Hindlimb muscle (tissue), 1 donor: ENCODE data around the gene B4GALT3. TPM values are rescaled to one million over a fixed set of nuclear protein-coding genes. Genes with fewer than 3 reads are reported as not detected.

Experiments
- DNase-seq: peaks from one replicate; pipeline ENCODE4 v3.0.0-alpha.2; 2013
- polyA plus RNA-seq: library from polyadenylated mRNA; unstranded; fragments of 120-200 nt; gene quantifications from one replicate; pipeline ENCODE4 v1.2.1, GENCODE V29; 2013; ENCODE audit not compliant: insufficient read length

Gene B4GALT3
- polyA plus RNA-seq, 1 donor: 26.6 TPM

DNA sequence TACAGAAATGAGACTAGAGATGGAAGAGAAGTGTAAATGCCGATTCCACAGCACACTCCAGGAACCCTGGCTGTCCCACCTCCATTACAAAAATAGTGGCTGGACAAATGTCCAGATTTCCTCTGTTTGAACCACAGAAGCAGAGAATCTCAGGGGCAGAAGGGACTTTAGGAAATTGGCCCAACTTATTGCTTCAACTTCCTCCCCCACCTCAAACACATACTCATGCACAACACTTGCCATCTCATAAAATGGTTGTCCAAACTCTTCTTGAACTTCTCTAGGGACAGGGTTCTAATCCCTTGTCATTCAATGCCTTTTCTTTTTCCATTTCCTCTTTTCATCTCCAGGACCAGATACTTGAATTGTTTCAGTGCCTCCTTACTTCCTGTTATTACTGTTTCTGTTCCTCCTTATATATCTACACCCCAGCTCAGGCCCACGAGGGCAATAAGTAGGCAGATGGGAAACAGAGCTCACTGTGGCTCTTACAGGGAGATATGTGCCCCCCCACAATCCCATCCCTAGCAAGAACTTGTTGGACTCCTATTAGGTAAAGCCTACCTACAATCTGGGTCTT, 8.5 kb upstream of the B4GALT3 start:
- DNase-seq: no peak

DNA sequence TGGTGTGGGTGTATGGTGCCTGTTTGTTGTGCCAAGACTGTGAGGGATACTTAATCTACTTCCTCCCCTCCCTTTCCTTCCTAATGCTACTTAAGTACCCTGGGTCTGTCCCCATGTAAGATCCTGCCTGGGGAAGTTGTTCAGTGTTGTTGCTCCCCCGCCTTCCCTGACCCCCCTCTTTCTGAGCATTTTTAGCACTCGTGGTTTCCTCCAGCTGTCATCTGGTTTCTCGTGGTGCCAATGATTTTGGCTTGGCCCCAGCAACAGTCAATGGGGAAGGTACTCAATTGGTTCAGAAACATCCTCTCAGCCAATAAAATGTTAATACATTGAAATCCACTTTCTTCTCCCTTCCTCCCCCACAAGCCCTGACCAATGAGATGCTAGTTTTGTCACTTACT, 8.0 kb upstream of the B4GALT3 start:
- peak; percentile 82 for DNase-seq

DNA sequence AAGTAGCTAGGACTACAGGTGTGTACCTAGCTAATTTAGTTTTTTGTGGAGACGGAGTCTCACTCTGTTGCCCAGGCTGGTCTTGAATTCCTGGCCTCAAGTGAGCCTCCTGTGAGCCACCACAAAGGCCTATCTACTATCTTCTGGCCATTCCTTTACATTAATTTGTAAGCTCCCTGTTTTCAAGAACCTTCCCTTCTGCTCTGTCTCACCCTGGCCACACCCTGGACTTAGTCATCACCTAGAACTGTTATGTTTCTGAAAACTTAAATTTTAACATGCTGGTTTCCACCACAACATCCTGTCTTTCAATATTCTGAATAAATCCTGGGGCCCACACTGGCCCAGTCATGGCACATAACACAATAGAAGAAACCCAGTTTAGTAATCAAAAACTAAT, 4.9 kb upstream of the B4GALT3 start:
- no peak for DNase-seq

DNA sequence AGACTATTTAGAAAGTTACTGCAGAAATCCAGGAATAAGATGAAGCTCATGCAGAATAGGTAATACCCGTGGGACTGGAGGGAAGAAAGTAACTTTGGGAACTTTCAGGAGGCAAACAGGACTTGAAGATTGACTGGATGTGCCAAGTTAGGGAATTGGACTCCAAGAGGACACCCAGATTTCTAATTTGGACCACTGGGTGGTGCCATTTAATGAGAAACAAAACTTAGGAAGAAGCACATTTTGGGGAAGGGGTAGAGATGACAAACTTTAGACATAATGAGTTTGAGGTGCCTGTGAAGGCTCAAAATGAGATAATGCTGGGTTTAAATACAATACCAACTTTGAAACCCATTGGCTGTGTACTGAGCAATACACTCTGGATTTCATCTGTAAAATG, 3.3 kb upstream of the B4GALT3 start:
- no peak for DNase-seq

DNA sequence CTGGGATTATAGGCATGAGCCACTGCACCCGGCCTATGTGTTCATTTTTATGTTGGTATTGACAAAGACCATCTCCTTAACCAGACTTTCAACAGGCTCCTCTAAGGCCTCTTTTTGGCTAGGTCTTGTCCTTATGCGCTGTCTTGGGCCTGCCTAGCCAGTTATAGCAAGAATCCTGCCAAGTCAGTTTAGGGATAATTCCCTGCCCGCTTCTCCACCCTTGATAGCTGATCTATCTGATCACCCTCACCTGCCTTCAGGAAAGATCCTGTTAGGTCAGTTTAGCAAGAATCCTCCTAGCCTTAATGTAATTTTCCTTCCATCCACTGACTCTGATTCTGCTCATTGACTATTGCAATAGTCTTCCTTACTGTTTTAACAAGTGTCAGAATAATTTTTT, 2.4 kb upstream of the B4GALT3 start:
- DNase-seq: no peak

DNA sequence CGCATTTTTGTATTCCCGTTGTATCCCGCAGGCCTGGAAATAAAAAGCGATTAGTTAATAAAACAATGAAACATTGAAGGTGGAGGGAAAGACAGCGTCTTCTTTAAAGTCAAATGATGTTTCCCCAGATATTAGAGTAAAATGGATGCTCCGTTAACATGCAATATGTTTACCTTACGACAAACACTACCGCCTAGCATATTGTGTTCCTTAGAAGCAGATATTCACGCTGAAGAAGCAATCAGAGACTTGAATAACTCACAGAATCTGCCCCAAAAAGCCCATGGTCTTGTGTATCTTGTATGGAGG, 583 bp upstream of the B4GALT3 start:
- no peak for DNase-seq

DNA sequence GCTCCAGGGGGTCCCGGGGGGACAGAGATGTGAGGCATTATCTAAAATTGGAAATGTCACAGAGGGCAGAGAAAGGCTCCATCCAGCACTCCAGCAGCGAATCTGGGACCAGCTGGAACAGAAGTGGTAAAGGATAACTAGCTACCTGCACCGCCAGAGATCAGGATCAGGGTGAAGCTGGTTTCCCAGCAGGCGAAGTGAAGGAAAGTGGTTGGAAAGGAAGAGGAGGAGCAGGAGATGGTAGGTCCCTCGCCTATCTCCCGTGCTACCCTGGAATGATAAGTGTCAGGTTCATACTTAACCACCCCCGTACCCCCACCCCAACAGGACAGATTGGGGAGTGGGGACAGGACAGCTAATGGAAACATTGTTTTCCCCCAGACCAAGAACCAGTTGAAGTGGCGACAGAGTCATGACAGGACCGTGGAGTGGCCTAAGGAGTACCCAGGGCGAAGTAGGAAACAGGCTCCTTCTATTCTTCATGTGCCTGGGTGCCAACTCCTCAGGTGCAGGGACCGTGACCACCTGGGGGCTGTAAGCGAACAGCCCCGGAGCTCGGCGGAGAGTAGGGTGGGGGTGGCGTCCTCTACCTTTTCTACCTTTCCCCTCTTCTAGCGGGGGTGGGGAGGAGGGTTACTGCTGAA, 717 bp downstream of the B4GALT3 start:
- no peak for DNase-seq

DNA sequence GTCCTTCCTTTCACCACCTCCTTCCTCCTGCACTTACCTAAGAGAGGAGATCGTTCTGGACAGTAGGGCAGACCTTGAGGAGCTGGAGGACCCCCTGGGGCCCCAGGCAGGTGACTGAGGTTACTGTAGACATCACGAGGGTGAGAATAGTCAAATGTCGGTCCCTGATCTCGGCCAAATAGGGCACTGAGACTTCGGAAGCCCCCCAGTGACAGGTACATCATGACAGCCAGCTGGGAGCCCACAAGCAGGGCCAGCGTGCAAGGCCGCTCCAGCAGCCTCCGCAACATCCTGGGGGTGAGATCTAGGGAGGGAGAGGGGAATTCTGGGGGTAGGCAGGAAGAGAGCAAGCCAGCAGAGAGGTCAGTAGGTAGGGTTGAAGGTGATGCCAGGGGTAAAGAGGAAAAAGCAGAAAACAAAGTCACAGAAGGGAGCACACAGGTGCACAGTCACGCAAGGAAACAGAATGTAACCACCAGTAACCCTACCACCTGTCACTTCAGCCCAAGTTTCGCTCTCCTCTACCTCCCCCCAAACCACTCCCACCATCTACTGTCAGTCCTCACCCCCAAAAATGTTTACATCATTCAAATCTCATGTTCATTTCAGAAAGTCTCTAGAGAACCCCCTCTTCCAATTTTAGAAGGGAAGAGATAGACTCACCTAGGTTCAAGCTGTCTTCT, 1.4 kb downstream of the B4GALT3 start:
- DNase-seq: no peak

DNA sequence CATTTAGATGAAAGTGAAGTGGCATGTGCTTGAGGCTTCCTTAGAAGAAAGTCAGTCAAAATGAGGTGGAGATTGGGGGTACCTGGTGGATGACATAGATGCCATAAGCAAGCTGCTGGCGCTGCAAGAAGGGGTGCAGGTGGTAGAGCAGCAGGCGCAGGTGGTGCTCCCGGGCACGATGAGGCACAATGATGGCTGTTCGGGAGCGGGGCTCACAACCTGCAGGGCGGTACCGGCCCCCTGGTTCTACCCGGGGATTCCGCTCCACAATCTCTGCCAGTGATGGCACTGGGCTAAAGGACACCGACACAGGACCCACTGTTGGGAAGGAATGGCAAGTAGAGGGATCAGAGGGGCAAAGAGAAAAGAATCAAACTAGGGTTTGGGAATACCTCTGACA, 2.4 kb downstream of the B4GALT3 start:
- DNase-seq: no peak

DNA sequence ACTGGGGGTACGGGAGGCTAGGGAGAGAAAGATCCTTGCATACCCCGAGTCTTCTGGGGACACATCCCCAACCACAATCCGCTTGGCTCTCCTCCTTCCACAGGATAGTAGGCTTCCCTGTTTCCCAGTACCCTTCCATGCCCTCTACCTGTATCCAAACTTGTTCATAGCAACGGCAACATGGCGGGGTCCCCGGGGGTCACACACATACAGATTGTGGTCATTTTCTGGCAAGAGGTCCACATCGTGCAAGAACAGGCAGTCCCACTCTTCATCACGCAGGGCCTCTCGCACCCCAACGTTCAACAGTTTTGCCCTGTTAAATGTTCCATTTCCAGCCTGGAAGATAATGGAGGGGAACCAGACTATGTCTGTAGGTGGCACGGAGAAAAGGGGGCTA, 3.6 kb downstream of the B4GALT3 start:
- no peak for DNase-seq

DNA sequence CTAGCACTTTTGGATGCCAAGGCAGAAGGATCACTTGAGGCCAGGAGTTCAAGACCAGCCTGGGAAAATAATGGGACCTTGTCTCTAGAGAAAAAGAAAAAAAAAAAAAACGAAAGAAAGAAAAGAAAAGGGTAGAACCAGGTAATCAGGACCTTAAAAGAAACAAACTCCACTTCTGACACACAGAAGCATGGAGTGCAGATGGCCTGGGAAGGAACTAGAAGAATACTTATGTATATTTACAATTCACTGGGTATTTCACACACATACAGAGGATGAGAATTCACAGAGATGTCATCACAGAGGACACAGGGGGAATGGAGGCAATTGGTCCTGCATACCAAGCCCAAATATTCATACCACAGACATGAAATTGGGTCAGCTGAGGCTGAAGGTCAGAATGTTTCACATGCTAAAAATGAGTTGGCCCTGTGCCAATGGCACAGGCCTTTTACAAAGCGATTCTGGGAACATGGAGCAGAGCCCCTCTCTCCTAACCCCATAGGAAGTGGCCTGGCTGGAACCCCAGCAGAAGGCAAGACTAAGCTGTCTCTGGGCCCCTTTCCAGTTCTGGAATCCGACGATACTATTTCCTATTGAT, 4.4 kb downstream of the B4GALT3 start:
- no peak for DNase-seq

DNA sequence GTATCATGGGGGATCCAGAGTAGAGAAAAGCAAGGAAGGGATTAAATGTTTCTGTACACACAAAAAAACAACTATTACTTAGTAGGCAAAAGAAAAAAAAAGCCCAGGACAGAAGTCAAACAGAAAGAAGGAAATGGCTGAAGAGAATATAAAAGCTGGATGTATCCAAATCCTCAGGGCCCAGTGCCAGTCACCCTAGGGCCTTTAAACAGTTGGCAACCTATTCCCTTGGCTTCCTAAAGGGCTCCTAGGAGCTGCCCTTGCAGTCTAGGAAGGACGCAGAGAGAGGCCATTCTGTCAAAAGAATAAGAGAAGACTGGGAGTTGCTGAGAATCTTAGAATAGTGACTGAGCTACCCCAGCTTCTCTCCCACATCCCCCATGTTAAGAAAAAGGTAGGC, 5.0 kb downstream of the B4GALT3 start:
- DNase-seq: no peak

DNA sequence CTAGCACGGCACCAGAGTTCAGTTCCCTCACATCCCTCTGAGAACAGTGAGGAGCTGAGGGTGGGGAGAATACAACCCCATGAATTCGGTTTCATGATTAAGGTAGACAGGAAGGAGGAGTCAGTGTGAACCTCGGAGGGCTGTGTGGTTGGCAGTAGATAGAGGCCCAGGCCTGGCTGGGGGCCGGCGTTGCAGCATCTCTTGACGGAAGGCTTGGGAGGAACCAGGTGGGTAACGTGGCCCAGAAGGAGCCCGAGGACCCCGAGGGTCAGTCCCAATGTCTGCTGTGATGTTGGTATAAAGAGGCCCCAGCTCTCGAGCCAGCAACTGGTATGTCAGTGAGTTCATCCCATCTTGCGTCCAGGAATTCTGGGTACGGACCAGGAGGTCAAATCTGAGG, 5.6 kb downstream of the B4GALT3 start:
- DNase-seq: no peak

DNA sequence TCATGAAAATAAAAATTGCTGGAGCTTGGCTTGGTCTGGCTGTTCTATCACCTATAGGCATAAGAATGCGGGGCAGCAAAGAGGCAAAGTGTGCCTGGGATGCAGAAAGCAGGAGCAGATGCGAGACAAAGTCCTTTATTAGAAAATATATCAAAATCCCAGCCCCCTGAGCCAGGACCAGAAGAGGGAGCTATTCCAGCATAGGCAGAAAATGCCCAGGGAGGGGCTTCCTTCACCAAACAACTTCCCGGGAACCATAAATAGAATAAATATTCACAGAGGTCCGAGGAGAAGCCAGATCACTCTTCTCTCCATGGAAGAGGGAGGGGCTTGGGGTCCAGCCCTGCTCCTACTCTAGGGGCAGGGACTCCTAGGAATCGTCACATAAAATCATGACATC, 6.1 kb downstream of the B4GALT3 start:
- DNase-seq: no peak

DNA sequence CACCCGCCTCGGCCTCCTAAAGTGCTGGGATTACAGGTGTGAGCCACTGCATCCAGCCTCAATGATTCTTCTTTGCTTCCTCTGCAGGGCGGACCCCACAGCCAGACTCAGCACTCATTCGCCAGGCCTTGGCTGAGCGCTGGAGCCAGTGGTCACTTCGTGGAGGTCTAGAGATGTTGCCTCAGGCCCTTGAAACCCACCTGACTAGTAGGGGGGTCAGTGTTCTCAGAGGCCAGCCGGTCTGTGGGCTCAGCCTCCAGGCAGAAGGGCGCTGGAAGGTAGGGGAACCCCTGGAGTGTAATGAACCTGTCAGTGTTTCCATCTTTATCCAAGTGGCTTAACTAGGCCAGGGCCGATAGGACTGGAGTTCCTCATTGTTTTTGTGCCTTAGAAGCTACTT, 8.4 kb downstream of the B4GALT3 start:
- DNase-seq: no peak

DNA sequence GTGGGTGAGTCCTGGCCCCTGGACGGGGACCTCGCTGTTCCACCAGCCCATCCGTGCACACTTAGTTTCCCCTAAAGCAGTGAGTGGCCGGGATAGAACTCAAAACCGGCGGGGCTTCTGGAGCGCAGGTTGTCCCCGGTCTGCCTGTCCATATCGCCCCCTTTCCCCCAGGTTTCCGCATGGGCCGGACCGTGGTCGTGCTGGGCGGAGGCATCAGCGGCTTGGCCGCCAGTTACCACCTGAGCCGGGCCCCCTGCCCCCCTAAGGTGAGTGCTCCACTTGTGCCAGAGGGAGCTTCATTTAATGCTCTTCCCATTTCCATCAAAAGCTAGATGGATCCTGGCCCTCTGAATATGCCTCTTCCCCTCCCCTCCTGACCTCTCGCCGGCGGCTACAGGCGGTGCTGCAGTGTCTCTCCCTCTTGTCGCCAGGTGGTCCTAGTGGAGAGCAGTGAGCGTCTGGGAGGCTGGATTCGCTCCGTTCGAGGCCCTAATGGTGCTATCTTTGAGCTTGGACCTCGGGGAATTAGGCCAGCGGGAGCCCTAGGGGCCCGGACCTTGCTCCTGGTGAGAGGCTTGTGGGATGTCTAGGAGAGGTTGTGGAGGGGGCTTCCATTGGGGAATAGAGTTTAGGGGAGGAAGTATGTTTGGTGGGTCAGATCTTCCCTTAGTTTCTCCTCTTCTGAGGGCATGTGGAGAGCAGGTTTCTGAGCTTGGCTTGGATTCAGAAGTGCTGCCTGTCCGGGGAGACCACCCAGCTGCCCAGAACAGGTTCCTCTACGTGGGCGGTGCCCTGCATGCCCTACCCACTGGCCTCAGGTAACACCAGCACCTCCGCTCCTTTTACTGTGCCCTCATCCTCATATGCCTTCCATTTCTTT, 10.4 kb downstream of the B4GALT3 start:
- DNase-seq: no peak

DNA sequence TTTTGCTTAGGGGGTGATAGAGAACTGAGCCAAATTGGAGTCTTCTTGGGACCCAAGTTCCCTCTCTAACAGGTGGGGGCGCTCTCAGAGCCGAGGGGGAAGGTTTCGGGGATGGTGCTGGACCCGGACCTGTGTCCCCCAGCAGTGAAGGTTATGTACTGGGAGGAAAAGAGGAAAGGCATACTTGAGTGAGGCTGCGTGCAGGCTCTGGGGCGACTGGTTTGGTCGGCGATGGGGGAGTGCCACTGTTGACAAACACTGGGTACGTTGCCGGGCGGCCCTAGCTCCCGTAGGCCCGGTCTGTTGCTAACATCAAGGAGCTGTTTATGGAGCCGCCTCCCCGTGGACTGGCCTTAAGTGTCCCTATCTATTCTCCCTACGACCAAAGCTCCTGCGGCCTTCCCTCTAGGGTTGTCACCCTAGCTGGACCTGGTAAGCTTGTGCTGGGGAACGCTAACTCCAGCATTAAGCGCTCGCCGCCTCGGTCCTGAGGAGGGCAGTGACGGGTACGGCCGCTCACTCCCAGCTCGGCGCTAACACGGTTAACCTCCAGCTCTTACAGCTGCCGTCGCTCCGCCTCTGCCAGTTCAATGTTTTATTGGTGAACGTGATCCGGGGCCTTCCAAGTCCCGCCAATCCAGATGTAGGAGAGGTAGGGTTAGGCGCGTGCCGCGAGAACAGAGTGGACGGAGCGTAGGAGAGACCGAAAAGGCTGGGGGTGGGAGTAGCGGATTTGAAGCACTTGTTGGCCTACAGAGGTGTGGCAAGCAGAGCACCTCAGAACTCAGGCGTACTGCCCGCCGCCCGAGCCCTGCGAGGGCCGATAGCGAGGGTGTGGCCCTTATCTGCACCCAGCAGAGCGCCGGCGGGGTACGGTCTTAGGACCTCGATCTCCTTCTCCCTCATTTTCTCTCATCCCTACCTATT, 11.3 kb downstream of the B4GALT3 start, which contains the start of gene PPOX:
Gene PPOX (plus strand): TSS at position 685 of the 927 bp plus-strand sequence. CDS start 422 bp downstream, outside the sequence.
- peak; percentile 96 for DNase-seq

DNA sequence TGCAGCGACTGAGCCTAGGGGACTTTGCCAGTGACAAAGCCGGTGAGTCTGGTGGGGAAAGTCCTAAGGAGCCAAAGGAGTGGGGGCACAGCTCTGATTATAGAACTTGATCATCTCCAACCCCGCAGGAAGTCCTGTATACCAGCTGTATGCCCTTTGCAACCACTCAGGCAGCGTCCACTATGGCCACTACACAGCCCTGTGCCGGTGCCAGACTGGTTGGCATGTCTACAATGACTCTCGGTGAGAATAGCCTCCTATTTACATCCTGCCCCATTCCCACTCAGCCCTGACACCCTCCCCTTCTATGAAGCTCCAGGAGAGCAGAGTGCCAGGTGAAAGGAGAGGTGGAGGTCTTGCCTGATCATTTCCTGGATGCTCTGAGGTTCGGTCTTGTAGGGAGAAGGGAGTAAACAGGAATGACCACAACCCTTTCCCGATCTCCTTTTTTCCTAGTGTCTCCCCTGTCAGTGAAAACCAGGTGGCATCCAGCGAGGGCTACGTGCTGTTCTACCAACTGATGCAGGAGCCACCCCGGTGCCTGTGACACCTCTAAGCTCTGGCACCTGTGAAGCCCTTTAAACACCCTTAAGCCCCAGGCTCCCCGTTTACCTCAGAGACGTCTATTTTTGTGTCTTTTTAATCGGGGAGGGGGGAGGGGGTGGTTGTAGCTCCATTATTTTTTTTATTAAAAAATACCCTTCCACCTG, 12.3 kb downstream of the B4GALT3 start:
- DNase-seq: no peak

DNA sequence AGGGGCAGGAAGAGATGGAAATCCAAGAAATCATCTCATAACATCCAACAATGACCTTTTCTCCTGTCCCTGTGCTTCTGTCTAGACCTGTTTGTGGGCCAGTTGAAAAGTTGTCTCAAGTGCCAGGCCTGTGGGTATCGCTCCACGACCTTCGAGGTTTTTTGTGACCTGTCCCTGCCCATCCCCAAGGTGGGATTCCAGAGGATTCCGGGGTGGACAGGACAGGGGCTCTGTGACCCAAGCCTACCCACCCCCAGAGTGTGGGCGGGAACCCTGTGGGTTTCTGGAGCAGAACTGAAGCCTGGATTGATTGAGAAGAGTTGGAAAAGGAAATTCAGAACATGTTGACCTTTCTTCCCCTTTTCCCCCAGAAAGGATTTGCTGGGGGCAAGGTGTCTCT, 13.5 kb downstream of the B4GALT3 start:
- no peak for DNase-seq

DNA sequence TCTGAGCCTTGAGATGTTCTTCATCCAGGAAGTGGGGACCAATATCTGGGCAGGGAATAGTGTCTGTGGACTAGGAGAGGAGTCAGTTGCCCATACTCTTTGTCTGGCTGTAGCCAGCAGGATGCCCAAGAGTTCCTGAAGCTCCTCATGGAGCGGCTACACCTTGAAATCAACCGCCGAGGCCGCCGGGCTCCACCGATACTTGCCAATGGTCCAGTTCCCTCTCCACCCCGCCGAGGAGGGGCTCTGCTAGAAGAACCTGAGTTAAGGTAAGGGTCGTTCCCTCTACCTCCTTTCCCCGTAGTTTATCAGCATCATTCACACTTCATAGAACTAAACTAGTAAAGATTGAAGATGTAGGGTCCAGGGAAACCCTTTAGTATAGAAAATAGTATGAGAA, 14.5 kb downstream of the B4GALT3 start:
- no peak for DNase-seq

DNA sequence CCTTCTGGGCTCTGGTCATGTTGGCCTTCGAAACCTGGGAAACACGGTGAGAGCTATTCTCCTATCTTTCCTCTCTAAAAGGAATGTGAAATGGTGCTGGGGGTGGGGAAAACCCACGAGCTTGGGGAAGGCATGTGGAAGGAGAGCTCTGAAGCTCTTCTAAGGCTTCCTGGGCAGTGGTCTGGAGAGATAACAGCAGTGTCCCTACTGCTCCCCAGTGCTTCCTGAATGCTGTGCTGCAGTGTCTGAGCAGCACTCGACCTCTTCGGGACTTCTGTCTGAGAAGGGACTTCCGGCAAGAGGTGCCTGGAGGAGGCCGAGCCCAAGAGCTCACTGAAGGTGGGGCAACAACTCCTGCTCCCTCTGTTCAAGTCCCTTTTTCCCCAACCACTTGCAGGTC, 15.3 kb downstream of the B4GALT3 start:
- no peak for DNase-seq
